Esophagus muscularis mucosa (tissue), 4 donors: ENCODE data around the gene ATN1.

Source experiments
- CTCF ChIP-seq, 3 experiments: fragments of 200-600 bp in 2 of 3; fragments of 450-650 bp in 1 of 3; sonication (generic) in 2 of 3; IDR thresholded peaks; one replicate each; pipeline ENCODE4 v1.5.1; 2017 to 2019; ENCODE audit warnings: antibody characterized with exemption in 3 of 3, mild to moderate bottlenecking in 2 of 3, moderate library complexity in 1 of 3
- EP300 ChIP-seq: sonication (generic); formaldehyde crosslinking; IDR thresholded peaks from one replicate; pipeline ENCODE4 v1.6.1; 2017; ENCODE audit warnings: antibody characterized with exemption
- POLR2A ChIP-seq: fragments of 450-650 bp; IDR thresholded peaks from one replicate; pipeline ENCODE4 v1.6.1; 2017; ENCODE audit warnings: antibody characterized with exemption, moderate library complexity, mild to moderate bottlenecking, low read depth

- TF ChIP-seq CTCF (IDR thresholded peaks at IDR 0.05), result no peak
- TF ChIP-seq POLR2A, result no peak
- TF ChIP-seq EP300, result no peak
These were observed 36.1 kb downstream of the ATN1 start for GRCh38 chr12:6963791-6964413.
